ENCODE results near the gene KRT3. TPM values are rescaled to one million over a fixed set of nuclear protein-coding genes. Genes with fewer than 3 reads are reported as not detected.

KRT3 gene
- total RNA-seq, 1 donor from 2014 or later, result under 0.01 TPM

- Histone ChIP-seq H3K4me3 (ENCODE audit: low read depth, low read length) (no peak overlapping the region), H3K36me3 (ENCODE audit: control insufficient read depth, insufficient read depth, low read length) (no peaks in the 10 kb centered on the region), H3K27me3 (ENCODE audit: control insufficient read depth, insufficient read depth, low read length) (peaks cover 6% of the 10 kb centered on the region)
- DNase-seq (ENCODE audit: low read depth) (no peak), FAIRE-seq (no peak)
- TF ChIP-seq CTCF (IDR thresholded peaks at IDR 0.05; ENCODE audit: insufficient read depth, low read length, severe bottlenecking), result no peak
Observed at GRCh38 chr12:52787324-52788191, 8.4 kb downstream of the KRT3 start.

GRCh38 chr12:52784909-52785308, 11.0 kb downstream of the KRT3 start:
- Histone ChIP-seq H3K36me3 (ENCODE audit: control insufficient read depth, insufficient read depth, low read length) (no peaks in the 10 kb centered on the region), H3K27me3 (ENCODE audit: control insufficient read depth, insufficient read depth, low read length) (peaks cover 14% of the 10 kb centered on the region), H3K4me3 (ENCODE audit: low read depth, low read length) (no peak overlapping the region)
- no peak for TF ChIP-seq CTCF (IDR thresholded peaks at IDR 0.05; ENCODE audit: insufficient read depth, low read length, severe bottlenecking)
- no peak for DNase-seq (ENCODE audit: low read depth)
- FAIRE-seq, result no peak

- DNase-seq (ENCODE audit: low read depth), result no peak
- peaks cover 12% of the 10 kb centered on the region for H3K27me3 ChIP-seq (ENCODE audit: control insufficient read depth, insufficient read depth, low read length)
- FAIRE-seq, result no peak
- TF ChIP-seq CTCF (IDR thresholded peaks at IDR 0.05; ENCODE audit: insufficient read depth, low read length, severe bottlenecking), result no peak
- no peak overlapping the region for H3K4me3 ChIP-seq (ENCODE audit: low read depth, low read length)
- H3K36me3 ChIP-seq (ENCODE audit: control insufficient read depth, insufficient read depth, low read length), result no peaks in the 10 kb centered on the region
Observed at GRCh38 chr12:52783563-52784316, 12.2 kb downstream of the KRT3 start.

- Histone ChIP-seq H3K27me3 (ENCODE audit: control insufficient read depth, insufficient read depth, low read length) (peaks cover 12% of the 10 kb centered on the region), H3K4me3 (ENCODE audit: low read depth, low read length) (no peak overlapping the region), H3K36me3 (ENCODE audit: control insufficient read depth, insufficient read depth, low read length) (no peaks in the 10 kb centered on the region)
- no peak for FAIRE-seq
- TF ChIP-seq CTCF (IDR thresholded peaks at IDR 0.05; ENCODE audit: insufficient read depth, low read length, severe bottlenecking), result no peak
- no peak for DNase-seq (ENCODE audit: low read depth)
Observed at GRCh38 chr12:52782502-52782901, 13.4 kb downstream of the KRT3 start.

GRCh38 chr12:52781399-52782082, 14.4 kb downstream of the KRT3 start:
- no peak for TF ChIP-seq CTCF (IDR thresholded peaks at IDR 0.05; ENCODE audit: insufficient read depth, low read length, severe bottlenecking)
- DNase-seq (ENCODE audit: low read depth) (no peak), FAIRE-seq (no peak)
- H3K36me3 ChIP-seq (ENCODE audit: control insufficient read depth, insufficient read depth, low read length), result no peaks in the 10 kb centered on the region
- no peak overlapping the region for H3K4me3 ChIP-seq (ENCODE audit: low read depth, low read length)
- peaks cover 11% of the 10 kb centered on the region for H3K27me3 ChIP-seq (ENCODE audit: control insufficient read depth, insufficient read depth, low read length)

All from bronchial epithelial cell (primary cell).